HepG2 (cell line): ENCODE measurements around the gene MEGF11. TPM values are rescaled to one million over a fixed set of nuclear protein-coding genes. Genes with fewer than 3 reads are reported as not detected.

Source experiments
- ATAC-seq: fragments of 200-7000 bp; cut with Tn5 transposase; 3 replicates; pipeline ENCODE4 v1.9.1; 2020; ENCODE audit warnings: mild to moderate bottlenecking, moderate library complexity
- BruUV-seq: library from RNA; stranded (reverse); fragments of 400-500 nt; replicated peaks from 2 replicates; lab custom pipeline; 2021; lab: Mats Ljungman, UMichigan
- CTCF ChIA-PET: fragments of 300-600 bp; formaldehyde crosslinking; extraction: SDS; loops from one replicate; lab custom pipeline; 2021; ENCODE audit warnings: low total read pairs, inconsistent platforms, low intra/inter-chr PET ratio; lab: Yijun Ruan, JAX
- POLR2A ChIA-PET: fragments of 350-600 bp; sonication (Branson Sonifier 250); formaldehyde crosslinking; loops from one replicate; lab custom pipeline; 2020; ENCODE audit warnings: antibody characterized with exemption, inconsistent platforms; lab: Yijun Ruan, JAX
- DNase-seq: peaks from one replicate; pipeline ENCODE4 v3.0.0-alpha.2; 2015; ENCODE audit warnings: low spot score
- FAIRE-seq: peaks from 3 replicates; lab custom pipeline; 2011; peaks lifted over from hg19 to GRCh38; lab: Jason Lieb, UNC
- H2AFZ ChIP-seq: one replicate; pipeline ENCODE4 v1.6.1; 2011; ENCODE audit warnings: low read length, inconsistent platforms
- H3K27ac ChIP-seq: fragments of 300-600 bp; 3 replicates; pipeline ENCODE4 v1.8.0; 2011; ENCODE audit warnings: mixed run types, mild to moderate bottlenecking, mixed read lengths, low read length, inconsistent platforms; ENCODE audit not compliant: insufficient read depth; ENCODE audit errors: extremely low read length
- H3K27me3 ChIP-seq, 2 experiments: fragments of 200-600 bp in 1 of 2; 2 replicates in 1 of 2; 3 replicates in 1 of 2; pipeline versions ENCODE4 v1.6.0 to v1.8.0; 2011; ENCODE audit warnings: low read length in 2 of 2, mild to moderate bottlenecking in 2 of 2, moderate library complexity in 2 of 2, inconsistent platforms in 1 of 2; ENCODE audit not compliant: insufficient read depth in 2 of 2, control insufficient read depth in 1 of 2
- H3K36me3 ChIP-seq, 2 experiments: fragments of 200-600 bp in 1 of 2; replicated peaks in 1 of 2; 2 replicates in 1 of 2; 3 replicates in 1 of 2; pipeline versions ENCODE4 v1.5.1 to v1.8.0; 2011; ENCODE audit warnings: low read length in 2 of 2, inconsistent platforms in 1 of 2; ENCODE audit not compliant: insufficient read depth in 2 of 2, control insufficient read depth in 1 of 2
- H3K4me1 ChIP-seq: 2 replicates; pipeline ENCODE4 v1.5.1; 2012; ENCODE audit warnings: low read length, inconsistent platforms; ENCODE audit not compliant: insufficient read depth
- H3K4me2 ChIP-seq: 2 replicates; pipeline ENCODE4 v1.6.0; 2011; ENCODE audit warnings: low read depth, low read length, inconsistent platforms
- H3K4me3 ChIP-seq, 3 experiments: fragments of 200-600 bp in 1 of 3; sonication (generic), shearing (Covaris generic) in 1 of 3; replicated peaks in 1 of 3; 2 replicates each; pipeline ENCODE4 v1.5.1; 2011 to 2016; ENCODE audit warnings: low read length in 3 of 3, inconsistent platforms in 2 of 3, low read depth in 2 of 3, mild to moderate bottlenecking in 2 of 3, control low read depth in 1 of 3, mixed read lengths in 1 of 3; ENCODE audit not compliant: insufficient read depth in 1 of 3
- H3K79me2 ChIP-seq: one replicate; pipeline ENCODE4 v1.6.1; 2011; ENCODE audit warnings: low read length, inconsistent platforms; ENCODE audit not compliant: insufficient read depth
- H3K9ac ChIP-seq: 2 replicates; pipeline ENCODE4 v1.6.0; 2011; ENCODE audit warnings: mild to moderate bottlenecking, low read depth, low read length, inconsistent platforms; ENCODE audit not compliant: insufficient read depth
- H3K9me3 ChIP-seq: 2 replicates; pipeline ENCODE4 v1.5.1; 2012; ENCODE audit warnings: mild to moderate bottlenecking, low read length
- H4K20me1 ChIP-seq: 2 replicates; pipeline ENCODE4 v1.6.0; 2011; ENCODE audit warnings: inconsistent platforms, mild to moderate bottlenecking, low read length, moderate library complexity; ENCODE audit not compliant: insufficient read depth
- HES4 ChIP-seq: sonication (generic); formaldehyde crosslinking; IDR thresholded peaks from 2 replicates; pipeline ENCODE4 v1.9.0; 2021; ENCODE audit warnings: mild to moderate bottlenecking, missing genetic modification reagents, borderline replicate concordance
- KDM2A ChIP-seq: sonication (generic); formaldehyde crosslinking; IDR thresholded peaks from 2 replicates; pipeline ENCODE4 v1.4.0; 2020; ENCODE audit warnings: low read depth, missing genetic modification reagents, borderline replicate concordance
- NFKB2 ChIP-seq: sonication (generic); formaldehyde crosslinking; IDR thresholded peaks from 2 replicates; pipeline ENCODE4 v1.4.0; 2020; ENCODE audit warnings: missing genetic modification reagents, borderline replicate concordance
- NFYB ChIP-seq: sonication (generic); formaldehyde crosslinking; IDR thresholded peaks from 2 replicates; pipeline ENCODE4 v1.4.0; 2020; ENCODE audit warnings: missing genetic modification reagents
- THAP9 ChIP-seq: sonication (generic); formaldehyde crosslinking; IDR thresholded peaks from 2 replicates; pipeline ENCODE4; 2020; ENCODE audit warnings: missing genetic modification reagents, mild to moderate bottlenecking, borderline replicate concordance
- ZBTB25 ChIP-seq: IDR thresholded peaks from 2 replicates; pipeline ENCODE4 v1.6.1; 2018; ENCODE audit warnings: missing genetic modification reagents
- ZBTB34 ChIP-seq: sonication (generic); formaldehyde crosslinking; IDR thresholded peaks from 2 replicates; pipeline ENCODE4 v1.8.0; 2022; ENCODE audit warnings: mild to moderate bottlenecking, missing genetic modification reagents
- ZEB1 ChIP-seq: IDR thresholded peaks from 2 replicates; pipeline ENCODE4 v1.6.1; 2012; ENCODE audit warnings: mild to moderate bottlenecking, low read depth, inconsistent platforms; ENCODE audit not compliant: insufficient replicate concordance
- ZNF143 ChIP-seq: sonication (generic); formaldehyde crosslinking; IDR thresholded peaks from 2 replicates; pipeline ENCODE4 v1.4.0; 2020; ENCODE audit warnings: missing genetic modification reagents
- ZNF296 ChIP-seq: sonication (generic); formaldehyde crosslinking; conservative IDR thresholded peaks from 2 replicates; pipeline ENCODE4 v1.5.0; 2020; ENCODE audit warnings: mild to moderate bottlenecking, missing genetic modification reagents
- ZNF337 ChIP-seq: sonication (generic); formaldehyde crosslinking; IDR thresholded peaks from 2 replicates; pipeline ENCODE4 v1.5.1; 2020; ENCODE audit warnings: missing genetic modification reagents, low read depth, mild to moderate bottlenecking, borderline replicate concordance
- ZNF737 ChIP-seq: sonication (generic); formaldehyde crosslinking; IDR thresholded peaks from 2 replicates; pipeline ENCODE4 v1.5.0; 2020; ENCODE audit warnings: missing genetic modification reagents, mild to moderate bottlenecking, borderline replicate concordance
- ZNF770 ChIP-seq: sonication (generic); formaldehyde crosslinking; IDR thresholded peaks from 2 replicates; pipeline ENCODE4 v1.5.0; 2020; ENCODE audit warnings: mild to moderate bottlenecking, missing genetic modification reagents
- ZNF83 ChIP-seq: sonication (generic); formaldehyde crosslinking; IDR thresholded peaks from 2 replicates; pipeline ENCODE4 v1.4.0; 2020; ENCODE audit warnings: missing genetic modification reagents, mild to moderate bottlenecking, borderline replicate concordance
- ZSCAN25 ChIP-seq: sonication (generic); formaldehyde crosslinking; IDR thresholded peaks from 2 replicates; pipeline ENCODE4 v1.8.0; 2022; ENCODE audit warnings: mild to moderate bottlenecking, missing genetic modification reagents
- ZSCAN29 ChIP-seq: sonication (generic); formaldehyde crosslinking; conservative IDR thresholded peaks from 2 replicates; pipeline ENCODE4 v1.4.0; 2020; ENCODE audit warnings: mild to moderate bottlenecking, missing genetic modification reagents
- WGBS: methylation state at CpG from one replicate; pipeline ENCODE4 v1.1.6; 2017; ENCODE audit warnings: low lambda C conversion rate; 5-methylcytosine and 5-hydroxymethylcytosine counted together
- in situ Hi-C: cut with HindIII; loops from 2 replicates; pipeline ENCODE4 v1.10.0; 2017; ENCODE audit warnings: low pct_unique_long_range_greater_than_20kb; ENCODE audit not compliant: extremely low pct_ligation_motif_present
- intact Hi-C: fragments of 100-400 bp; cut with micrococcal nuclease; formaldehyde crosslinking; loops from one replicate; pipeline ENCODE4 v1.10.0; 2022; ENCODE audit not compliant: unreplicated experiment
- polyA plus RNA-seq, 8 experiments: library from polyadenylated mRNA; depleted of rRNA in 3 of 8; stranded (reverse) in 7 of 8; unstranded in 1 of 8; fragments of >200 nt; fragmentation: Illumina TruSeq in 4 of 8; extraction: Trizol in 4 of 8; gene quantifications; 2 replicates each; pipeline versions ENCODE4 v1.2.1 to v1.2.3, GENCODE V29; 2011 to 2016; ENCODE audit warnings: low read depth in 4 of 8, missing spikeins in 1 of 8, mixed read lengths in 1 of 8; ENCODE audit not compliant: insufficient read depth in 1 of 8
- total RNA-seq, 5 experiments: library from RNA; depleted of rRNA; stranded (reverse); fragments of >200 nt; fragmentation: Illumina TruSeq; extraction: Trizol; gene quantifications; 2 replicates each; pipeline ENCODE4 v1.2.3, GENCODE V29; 2016; ENCODE audit warnings: low read depth in 1 of 5

The MEGF11 gene
- total and polyA plus RNA-seq, 2 of the 13 experiments (the other 11 are each of a cell fraction or from before 2014, with no cell fraction given) = not detected

- H3K4me3 ChIP-seq = no peak overlapping the region
- H4K20me1 ChIP-seq = no peaks in the 10 kb centered on the region
- BruUV-seq = no TSS peak
- ChIA-PET CTCF (no interaction called here), POLR2A (no interaction called here)
- H3K4me2 ChIP-seq = no peak overlapping the region
- no peak overlapping the region for H3K27ac ChIP-seq
- WGBS = 40% methylated on average over 2 of the region's 4 CpGs
- no peak overlapping the region for H2AFZ ChIP-seq
- ATAC-seq (no peak), FAIRE-seq (no peak), DNase-seq (no peak)
- in situ Hi-C loops (no loop called here), intact Hi-C loops (no loop called here)
- H3K36me3 ChIP-seq = no peaks in the 10 kb centered on the region
- no peaks in the 10 kb centered on the region for H3K9me3 ChIP-seq
- H3K4me1 ChIP-seq = no peaks in the 10 kb centered on the region
- H3K27me3 ChIP-seq = peaks cover 3 to 27% of the 10 kb centered on the region in 2 experiments; a peak in 4 of 5 replicates
- no peak for TF ChIP-seq NFYB
- no peak for TF ChIP-seq THAP9 (CRISPR knock-in tag)
- no peak for TF ChIP-seq ZNF143 (CRISPR knock-in tag)
- no peak for TF ChIP-seq ZNF83 (CRISPR knock-in tag)
- no peak for TF ChIP-seq ZNF296 (CRISPR knock-in tag)
- no peak for TF ChIP-seq ZNF737 (CRISPR knock-in tag)
- TF ChIP-seq ZSCAN25 (CRISPR knock-in tag) = no peak
- TF ChIP-seq ZNF770 (CRISPR knock-in tag) = no peak
- no peak for TF ChIP-seq ZBTB34 (CRISPR knock-in tag)
- no peak for TF ChIP-seq ZBTB25
- TF ChIP-seq HES4 (CRISPR knock-in tag) = no peak
- no peak for TF ChIP-seq ZNF337 (CRISPR knock-in tag)
- no peak for TF ChIP-seq KDM2A (CRISPR knock-in tag)
- TF ChIP-seq ZEB1 = no peak
- TF ChIP-seq ZSCAN29 (CRISPR knock-in tag) = no peak
- no peak for TF ChIP-seq NFKB2 (CRISPR knock-in tag)
- H3K79me2 ChIP-seq = no peaks in the 10 kb centered on the region
- no peak overlapping the region for H3K9ac ChIP-seq
Measured at GRCh38 chr15:66164788-66165187, 88.8 kb downstream of the MEGF11 start.
